ENCODE measurements around the gene KIF26B.
"Not testable (repeated sequence)": the region's sequence is repeated elsewhere in the genome, so short reads cannot be mapped to it uniquely, and the experiment has no call there.

Gene KIF26B

DNA sequence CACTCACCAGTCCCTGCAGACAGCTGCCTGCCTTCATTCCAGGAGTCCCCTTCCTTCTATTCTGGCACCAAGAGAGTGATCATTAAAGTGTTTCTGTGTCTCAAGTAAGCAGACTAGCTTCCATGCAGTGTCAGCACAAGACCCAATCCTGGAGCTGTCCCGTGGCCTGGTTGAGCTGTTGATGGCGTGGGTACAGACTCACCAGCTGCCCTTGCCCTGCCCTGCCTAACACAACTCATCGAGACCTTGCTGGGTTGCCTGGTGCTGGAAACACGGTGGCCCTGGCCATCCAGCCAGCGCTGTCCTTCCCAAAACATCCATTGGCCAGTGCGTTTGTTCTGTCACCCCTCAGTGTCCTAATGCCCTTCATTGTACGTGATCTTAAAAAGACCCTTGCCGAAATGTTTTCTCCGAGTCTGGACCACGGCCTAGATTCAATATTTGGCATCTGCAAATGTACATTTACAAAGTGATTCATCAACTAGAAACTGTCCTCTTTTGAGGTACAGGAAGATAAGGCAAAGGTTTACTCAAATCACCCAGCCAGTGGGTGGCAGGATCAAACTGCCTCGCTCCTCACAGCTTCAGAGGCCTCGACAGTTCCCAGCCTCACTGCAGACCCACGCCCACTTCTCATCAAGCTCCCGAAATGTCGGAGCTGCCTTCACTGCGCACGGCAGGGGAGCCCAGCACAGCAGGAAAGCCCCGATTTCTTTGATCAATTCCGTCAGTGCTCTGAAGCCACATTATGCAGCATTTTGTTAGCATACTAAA lies 494.2 kb downstream of the KIF26B start:
- DNase-seq: no peak
- intact Hi-C loops (cut with DNase I): no loop called here

DNA sequence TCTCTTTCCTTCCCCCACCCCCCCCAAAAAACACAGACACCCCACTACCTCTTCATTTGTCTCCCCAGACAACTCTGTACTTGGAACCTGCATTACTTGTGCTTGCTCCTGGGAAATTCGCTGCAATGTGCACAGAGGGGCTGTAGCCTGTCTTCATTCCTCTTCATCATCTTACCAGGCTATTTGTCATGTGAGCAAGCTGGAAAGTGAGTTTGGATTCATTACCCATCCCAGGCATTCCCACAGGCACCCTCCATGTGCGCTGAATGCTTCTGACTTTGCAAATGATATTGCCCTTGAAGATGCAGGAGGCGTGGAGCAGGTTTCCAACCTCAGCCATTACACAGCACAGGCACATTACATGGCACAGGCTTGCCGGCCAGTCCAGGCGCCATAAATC lies 494.9 kb downstream of the KIF26B start:
- DNase-seq: no peak
- intact Hi-C loops (cut with DNase I): no loop called here

DNA sequence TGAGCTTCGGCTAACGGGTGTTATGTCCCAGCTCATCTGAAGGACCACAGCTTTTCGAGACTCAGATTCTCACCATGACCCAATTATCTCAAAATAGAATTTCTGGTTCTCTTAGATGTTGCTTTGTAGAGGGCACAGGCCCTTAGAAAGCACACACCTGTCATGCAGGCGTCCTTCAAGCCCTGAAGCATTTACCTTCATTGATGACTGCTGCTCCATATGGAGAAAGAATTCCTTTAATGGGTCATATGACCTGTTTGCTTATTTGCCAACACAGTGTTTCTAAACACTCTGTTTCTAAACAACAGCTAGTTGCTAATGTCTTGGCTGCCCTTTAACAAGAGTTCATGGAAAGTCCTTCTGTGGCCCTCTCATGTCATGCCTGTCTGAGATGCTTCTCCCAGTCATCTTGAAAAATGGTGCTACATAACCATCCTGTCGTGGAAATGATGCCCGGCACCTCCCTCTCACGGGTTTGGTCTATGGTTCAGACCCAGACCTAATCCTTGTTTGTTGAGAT lies 495.7 kb downstream of the KIF26B start:
- intact Hi-C loops (cut with DNase I): no loop called here
- no peak for DNase-seq

DNA sequence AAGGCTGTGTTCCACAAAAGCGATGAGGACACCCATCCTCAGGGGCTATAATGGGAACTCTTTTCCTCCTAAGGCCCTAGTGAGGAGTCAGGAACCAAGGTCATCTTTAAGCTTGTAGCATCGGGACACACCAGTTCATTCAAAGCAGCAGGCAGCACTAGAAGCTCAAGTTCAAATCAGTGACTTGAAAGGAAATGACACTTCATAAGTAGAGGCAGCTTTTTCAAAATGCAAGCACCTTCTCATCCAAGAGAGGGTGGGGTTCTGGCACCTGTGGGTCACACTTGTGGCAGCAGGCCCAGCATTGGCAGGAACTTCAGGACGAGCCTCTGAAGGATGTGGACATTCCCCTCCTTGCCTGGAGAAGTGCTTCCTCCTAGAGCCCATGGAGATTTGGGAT lies 496.3 kb downstream of the KIF26B start:
- DNase-seq: no peak
- intact Hi-C loops (cut with DNase I): no loop called here

DNA sequence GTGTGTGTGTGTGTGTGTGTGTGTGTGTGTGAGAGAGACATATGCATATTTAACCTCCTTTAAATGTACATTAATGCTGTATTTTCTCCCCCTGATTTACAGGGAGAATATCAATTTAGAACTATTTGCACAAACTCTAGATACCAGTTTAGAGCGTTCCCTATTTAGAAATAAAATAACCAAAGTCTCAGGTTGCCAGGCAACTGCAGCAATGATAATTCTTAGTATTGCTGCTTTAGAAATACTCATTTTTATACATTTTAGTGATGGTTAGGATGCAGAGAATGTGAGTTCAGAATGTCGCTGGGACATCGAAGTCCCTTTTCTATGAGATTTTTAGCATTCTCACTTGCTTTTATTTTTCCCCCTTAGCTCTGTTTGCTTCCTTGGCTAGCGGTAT lies 497.3 kb downstream of the KIF26B start:
- intact Hi-C loops (cut with DNase I): no loop called here
- no peak for DNase-seq

DNA sequence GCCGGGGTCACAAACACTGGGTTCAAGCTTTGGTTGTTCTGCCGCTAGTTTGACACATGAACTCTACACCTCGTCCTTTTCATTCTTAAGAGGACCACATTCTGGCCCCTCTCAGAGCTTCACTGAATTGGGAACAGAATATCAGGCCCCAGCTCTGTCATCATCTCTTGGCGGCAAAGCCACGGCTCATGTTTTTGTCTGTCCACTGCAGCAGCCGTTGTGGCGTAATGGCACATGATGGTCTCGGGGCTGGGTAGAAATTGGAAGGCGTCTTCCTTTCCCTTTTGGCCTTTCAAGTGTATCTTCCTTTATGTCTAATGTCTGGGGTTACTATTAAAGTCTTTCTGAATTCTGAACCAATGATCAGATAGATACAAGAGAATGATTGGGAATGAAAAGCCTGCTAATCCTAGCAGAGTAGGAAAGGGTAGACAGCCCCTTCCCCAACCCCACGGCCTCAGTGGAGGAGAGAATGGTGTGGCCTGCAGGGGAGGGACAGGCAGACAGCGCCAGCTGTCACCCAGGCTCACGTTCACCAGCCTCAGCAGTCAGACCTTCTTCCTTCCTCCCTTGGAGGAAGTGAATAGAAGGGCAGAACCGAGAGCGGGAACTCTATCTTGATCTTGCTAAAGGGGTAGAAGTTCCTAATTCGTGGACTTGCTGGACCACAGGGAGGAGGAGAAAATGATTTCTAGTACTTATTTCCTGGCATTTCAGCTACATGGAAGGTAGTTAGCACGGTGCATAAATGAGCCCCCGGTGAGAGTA lies 498.1 kb downstream of the KIF26B start:
- no peak for DNase-seq
- intact Hi-C loops (cut with DNase I): no loop called here

DNA sequence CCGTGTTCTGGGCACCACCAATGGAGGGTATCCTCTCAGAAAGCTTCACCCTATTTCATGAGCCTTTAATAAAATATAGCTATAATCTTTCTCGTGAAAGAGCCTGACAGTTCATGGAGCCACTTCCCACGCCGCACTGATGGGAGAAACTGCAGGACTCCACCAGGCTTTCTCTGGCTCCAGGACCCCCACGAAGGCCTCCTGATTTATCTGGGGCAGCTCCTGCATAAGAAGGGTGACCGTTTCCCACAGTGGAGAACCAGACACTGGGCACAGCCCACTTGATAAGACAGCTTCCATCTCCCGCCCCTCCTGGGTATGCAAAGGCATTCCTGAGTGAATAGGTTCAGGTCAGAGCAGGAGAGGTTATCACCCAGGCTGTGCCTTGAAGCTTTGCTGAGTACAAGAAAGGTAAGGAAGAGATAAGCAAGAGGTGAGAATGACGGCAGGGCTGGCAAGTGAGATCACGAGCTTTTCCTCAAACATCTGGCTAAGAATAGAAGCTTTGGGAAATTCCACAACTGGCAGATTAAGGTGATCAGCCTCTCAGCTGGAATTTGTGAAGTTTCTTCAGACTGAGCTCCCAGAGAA lies 499.8 kb downstream of the KIF26B start:
- no peak for DNase-seq
- intact Hi-C loops (cut with DNase I): no loop called here

DNA sequence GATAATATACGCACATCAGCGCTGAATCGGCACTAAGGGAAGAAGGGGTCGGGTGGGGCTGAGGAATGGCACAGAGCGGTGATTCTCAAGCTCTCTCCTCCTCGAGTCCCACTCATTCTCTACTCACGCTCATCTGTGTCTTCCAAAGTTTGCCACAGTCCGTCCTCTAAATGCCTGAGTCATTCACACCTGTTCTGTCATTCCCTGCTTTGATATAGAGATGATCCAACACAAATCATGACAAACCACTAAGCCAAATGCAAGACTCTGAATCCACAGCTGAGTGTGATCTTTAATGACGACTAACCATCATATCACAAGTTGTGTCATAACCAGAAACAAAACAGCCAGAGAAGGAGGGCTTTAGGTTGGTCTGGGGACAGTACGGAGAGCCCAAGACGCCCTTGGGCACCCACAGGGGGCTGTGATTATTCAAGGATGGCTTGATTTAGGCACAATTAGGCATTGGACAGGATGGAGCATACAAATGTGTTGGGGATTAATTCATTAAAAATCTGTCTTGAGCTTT lies 501.5 kb downstream of the KIF26B start:
- no peak for DNase-seq
- intact Hi-C loops (cut with DNase I): no loop called here

DNA sequence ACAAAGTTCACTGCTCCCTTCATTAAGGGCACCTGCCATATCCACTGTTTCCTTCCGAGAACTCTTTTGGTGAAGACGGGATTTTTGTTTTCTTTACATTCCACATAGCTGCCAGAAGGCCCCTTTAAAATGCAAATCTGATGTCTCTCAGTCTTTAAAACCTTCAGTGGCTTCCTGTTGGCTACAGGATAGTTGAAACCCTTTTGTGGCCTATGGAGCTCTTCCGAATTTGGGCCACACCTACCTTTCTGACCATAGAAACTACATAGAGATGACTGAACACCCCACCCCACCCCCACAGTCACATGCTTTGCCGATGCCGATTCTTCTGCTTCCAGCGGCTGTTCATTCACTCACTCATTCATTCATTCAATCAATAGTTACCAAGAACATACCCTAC lies 502.6 kb downstream of the KIF26B start:
- intact Hi-C loops (cut with DNase I): no loop called here
- DNase-seq: no peak

DNA sequence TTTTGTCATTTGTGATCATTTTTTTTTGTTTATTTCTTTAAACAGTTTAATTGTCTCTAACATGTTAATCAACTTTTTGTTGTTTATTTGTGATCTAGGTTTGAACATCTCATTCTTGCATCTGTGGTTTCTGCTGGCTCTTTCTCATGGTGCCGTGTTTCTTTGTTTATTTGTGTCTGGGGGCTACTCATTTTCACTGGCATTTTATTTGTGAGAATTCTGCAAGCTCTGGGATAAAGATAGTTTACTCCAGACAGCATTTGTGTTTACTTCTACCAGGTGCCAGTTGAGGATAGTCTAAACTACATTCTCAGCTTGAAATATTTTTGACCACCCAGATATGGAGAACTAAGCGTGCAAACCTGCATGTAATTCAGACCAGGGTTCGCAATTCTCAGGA lies 508.6 kb downstream of the KIF26B start:
- DNase-seq: no peak
- intact Hi-C loops (cut with DNase I): no loop called here

DNA sequence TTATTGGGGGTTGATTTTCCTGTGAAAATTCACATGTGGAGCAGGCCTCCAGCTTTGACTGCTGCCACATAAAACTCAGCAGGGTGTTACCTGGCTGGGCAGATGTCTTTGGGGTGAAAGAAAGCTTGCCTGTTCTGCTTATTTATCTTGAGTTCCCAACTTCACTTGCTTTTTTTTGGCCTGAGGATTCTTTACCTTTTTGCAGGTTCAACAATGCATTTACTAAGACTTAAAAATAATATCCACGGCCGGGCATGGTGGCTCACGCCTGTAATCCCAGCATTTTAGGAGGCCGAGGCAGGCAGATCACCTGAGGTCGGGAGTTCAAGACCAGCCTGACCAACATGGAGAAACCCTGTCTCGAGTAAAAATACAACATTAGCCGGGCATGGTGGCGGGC lies 509.1 kb downstream of the KIF26B start:
- DNase-seq: no peak
- intact Hi-C loops (cut with DNase I): no loop called here

DNA sequence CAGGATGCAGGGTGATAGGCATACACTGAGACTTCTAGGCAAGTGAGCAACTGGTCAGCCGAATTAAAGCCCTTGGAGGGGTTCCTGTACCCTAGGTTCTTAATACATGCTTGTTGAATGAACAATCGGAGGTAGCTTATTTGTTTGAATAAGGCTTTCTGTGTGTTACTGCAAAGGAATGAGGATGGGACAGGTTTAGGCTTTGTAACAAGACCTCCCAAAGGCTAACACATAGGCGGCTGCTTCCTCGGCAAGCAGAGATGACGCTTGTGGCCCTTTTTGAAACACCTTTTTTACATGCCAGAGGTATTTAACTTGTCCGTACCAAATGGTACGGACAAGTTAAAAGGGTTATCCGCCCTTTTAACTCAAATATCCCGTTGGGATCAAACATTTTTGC lies 511.6 kb downstream of the KIF26B start:
- no peak for DNase-seq
- intact Hi-C loops (cut with DNase I): no loop called here

DNA sequence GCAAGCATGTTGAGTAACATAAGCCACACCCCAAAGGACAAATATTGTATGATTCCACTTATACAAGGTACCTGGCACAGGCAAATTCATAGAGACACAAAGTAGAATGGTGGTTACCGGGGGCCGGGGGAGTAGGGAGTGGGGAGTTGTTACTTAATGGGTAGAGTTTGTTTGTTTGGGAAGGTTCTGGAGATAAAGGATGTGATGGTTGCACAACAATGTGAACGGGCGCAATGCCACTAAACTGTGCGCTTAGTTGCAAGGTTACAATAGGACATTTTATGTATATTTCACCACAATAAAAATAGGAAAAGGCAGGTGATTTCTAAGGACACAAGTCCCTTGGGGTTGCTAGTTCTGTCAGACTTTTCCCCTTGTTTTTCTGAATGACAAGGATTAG lies 516.6 kb downstream of the KIF26B start:
- DNase-seq: no peak
- intact Hi-C loops (cut with DNase I): no loop called here

DNA sequence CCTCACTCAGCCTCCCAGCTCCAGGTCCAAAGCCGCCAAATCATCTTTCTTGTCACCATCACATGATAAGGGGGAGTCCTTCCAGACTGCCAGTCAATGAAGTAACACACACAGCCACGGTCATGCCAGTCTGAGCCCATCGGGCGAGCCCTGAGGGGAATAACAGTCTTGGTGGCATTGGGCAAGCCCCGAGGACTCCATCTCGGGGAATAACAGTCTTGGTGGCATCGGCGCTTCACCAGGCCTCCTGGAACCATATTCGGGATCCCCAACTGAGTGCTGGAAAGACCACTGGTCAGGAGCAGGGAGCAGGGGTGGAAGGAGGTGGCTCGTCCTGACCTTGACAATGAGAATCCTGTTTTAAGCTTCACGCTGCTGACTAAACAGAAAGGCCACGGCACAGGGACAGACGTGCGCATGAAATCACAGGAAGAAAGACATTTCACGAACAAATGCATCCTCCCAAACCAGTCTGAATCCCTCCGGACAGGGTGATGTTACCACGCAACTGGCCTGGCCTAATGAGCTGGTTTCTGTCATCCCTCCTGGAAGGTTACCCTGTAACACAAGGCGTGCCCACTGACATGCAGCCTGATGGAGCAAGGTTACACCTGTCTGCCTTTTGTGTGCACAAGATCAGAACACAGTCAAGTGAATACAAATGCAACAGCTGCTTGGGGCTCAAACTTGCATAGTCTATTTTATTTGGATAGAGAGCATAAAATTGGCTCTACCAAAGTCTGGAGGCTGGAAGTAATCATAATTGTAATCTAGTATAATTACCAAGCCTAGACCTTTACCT lies 517.4 kb downstream of the KIF26B start:
- intact Hi-C loops (cut with DNase I): no loop called here
- no peak for DNase-seq

DNA sequence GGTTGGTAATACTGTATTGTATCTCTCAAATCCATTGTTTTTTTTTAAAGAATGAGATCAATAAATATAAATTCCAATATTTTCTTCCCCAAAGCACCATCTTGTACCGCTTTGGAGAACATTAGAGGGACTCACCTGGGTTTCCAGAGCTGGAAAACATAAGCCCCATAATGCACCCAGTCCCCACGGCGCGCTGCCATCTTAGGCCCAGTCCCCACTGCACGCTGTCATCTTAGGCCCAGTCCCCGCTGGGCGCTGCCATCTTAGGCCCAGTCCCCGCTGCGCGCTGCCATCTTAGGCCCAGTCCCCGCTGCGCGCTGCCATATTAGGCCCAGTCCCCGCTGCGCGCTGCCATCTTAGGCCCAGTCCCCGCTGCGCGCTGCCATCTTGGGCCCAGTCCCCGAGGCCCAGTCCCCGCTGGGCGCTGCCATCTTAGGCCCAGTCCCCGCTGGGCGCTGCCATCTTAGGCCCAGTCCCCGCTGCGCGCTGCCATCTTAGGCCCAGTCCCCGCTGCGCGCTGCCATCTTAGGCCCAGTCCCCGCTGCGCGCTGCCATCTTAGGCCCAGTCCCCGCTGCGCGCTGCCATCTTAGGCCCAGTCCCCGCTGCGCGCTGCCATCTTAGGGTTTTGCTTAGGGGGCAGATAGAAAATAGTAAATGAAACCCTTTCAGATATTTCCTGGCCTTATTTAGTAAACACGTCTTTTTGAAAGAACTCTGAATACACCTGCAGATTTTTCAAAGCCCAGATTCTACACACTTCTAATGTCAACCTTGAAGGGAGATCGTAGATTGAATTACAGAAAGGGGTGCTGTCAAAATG lies 518.3 kb downstream of the KIF26B start:
- intact Hi-C loops (cut with DNase I); DNase-seq: not testable (repeated sequence)

DNA sequence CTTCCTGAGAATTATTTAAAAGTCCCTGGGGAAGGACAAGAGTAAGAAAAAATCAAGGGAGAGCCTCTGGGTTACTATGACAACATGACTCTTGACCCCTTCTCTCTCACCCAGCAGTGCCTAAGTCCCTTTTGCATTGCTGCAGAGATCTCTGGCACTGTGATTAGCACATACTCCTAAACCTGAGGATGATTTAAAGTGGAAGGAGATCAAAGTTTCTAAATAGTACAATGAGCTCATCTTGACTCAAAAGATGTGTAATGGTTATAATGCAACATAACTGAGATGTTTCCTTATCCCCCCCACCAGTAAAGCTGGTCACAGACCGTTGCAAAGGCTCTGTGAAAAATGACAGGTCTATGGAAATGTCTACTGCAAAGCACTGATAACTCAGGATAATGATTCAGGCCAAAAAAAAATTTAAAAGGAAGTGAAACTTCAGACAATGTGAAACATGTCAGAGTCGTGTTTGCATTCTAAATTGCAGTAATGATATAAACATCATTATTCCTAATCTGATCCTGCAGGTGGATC lies 519.2 kb downstream of the KIF26B start:
- intact Hi-C loops (cut with DNase I): no loop called here
- DNase-seq: no peak

DNA sequence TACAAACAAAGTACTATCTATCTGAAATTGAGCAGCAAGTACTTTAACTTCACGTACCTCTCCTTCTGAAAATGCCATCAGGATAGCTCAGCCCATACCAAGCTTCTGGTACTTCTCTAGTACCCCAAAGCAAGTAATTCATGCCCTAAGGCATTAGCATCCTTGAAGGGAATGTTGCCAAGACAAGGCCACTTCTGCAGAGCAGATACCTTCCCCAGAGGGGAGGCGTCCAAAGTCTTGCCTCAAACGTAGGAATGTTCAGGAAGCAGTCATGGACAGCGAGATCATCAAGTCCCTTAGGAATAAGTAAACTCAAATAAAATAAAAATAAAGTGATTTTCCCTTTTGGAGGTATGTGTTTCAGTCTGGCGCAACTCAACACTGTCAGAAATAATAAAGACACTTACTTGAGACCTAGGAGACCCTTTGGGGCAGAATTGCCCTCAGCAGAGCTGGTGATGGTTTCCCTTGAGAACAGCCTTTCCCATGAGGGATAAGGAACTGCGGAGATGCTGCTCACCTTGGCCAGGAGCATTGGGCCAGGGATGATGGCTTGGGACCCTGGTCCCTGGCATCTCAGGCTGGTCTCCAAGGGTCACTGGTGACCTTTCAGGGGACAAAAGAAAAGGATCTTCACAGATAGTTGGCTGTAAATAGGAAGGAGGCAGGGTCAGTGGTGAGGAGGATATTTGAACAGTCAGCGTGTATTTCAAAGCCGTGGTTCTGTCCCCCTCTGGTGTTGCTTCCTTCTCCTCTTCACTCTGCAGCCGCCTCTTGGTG lies 522.9 kb downstream of the KIF26B start:
- intact Hi-C loops (cut with DNase I): no loop called here
- DNase-seq: no peak

DNA sequence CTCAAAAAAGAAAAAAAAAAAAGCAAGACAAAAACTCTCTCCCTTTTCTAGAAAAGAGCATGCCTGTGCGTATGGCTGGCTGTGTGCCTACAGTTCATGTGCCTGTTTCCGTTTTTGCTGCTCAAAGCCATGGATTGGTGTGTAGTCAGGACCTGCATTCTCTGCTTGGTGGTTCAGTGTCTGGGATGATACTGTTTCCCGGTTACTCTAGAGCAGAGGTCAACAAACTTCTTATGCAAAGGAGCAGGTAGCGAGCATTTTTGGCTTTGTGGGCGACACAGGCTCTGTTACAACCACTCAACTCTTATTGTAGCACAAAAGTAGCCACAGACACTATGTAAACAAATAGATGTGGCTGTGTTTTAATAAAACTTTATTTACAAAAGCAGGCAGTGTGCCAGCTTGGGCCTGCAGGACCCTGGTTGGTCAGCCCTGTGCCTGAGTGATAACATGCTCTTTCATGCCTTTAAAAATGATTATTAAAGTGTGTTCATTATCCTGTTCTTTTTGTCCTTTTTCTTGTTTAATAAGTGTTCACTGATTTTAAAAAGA lies 524.2 kb downstream of the KIF26B start:
- intact Hi-C loops (cut with DNase I): no loop called here
- DNase-seq: peak in 1 of 10 donors; percentile 16

All from posterior cingulate gyrus (tissue), 11 donors.